ENCODE measurements around the gene ZFAND5. TPM values are rescaled to one million over a fixed set of nuclear protein-coding genes. Genes with fewer than 3 reads are reported as not detected.
A peak's percentile ranks its signal among the peaks of the same experiment; 100 is the strongest.

The ZFAND5 gene
- total RNA-seq, 4 donors from 2014 or later, result 58.7 to 189 (median 160) TPM

- no peaks in the 10 kb centered on the region for H3K9me3 ChIP-seq
- H3K4me3 ChIP-seq, result no peak overlapping the region
- H3K27me3 ChIP-seq, result no peaks in the 10 kb centered on the region
- DNase-seq, result no peak
- H3K27ac ChIP-seq, result no peak overlapping the region
- no peaks in the 10 kb centered on the region for H3K4me1 ChIP-seq
- H3K36me3 ChIP-seq, result no peaks in the 10 kb centered on the region
- TF ChIP-seq CTCF (IDR thresholded peaks at IDR 0.05) (no peak), POLR2A (IDR thresholded peaks at IDR 0.05) (no peak)
- intact Hi-C loops (cut with DNase I; ENCODE audit: low total_unique reads), result no loop called here
Measured at GRCh38 chr9:72401396-72401795, 36.4 kb upstream of the ZFAND5 start.

- TF ChIP-seq POLR2A (IDR thresholded peaks at IDR 0.05), result no peak
- TF ChIP-seq CTCF (IDR thresholded peaks at IDR 0.05), result no peak
- Histone ChIP-seq H3K36me3 (no peaks in the 10 kb centered on the region), H3K4me1 (no peaks in the 10 kb centered on the region), H3K9me3 (no peaks in the 10 kb centered on the region), H3K27me3 (no peaks in the 10 kb centered on the region), H3K4me3 (no peak overlapping the region), H3K27ac (no peak overlapping the region)
- intact Hi-C loops (cut with DNase I; ENCODE audit: low total_unique reads), result no loop called here
- DNase-seq, result no peak
Measured at GRCh38 chr9:72400866-72401265, 35.9 kb upstream of the ZFAND5 start.

DNA sequence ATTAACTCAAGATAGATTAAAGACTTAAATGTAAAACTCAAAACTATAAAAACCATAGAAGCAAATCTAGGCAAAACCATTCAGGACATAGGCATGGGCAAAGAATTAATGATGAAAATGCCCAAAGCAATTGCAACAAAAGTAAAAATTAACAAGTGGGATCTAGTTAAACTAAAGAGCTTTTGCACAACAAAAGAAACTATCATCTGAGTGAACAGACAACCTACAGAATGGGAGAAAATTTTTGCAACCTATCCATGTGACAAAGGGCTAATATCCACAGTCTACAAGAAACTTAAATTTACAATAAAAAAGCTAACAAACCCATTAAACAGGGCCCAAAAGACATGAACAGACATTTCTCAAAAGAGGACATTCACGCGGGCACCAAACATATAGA is 34.4 kb upstream of the ZFAND5 start:
- Histone ChIP-seq H3K36me3 (no peaks in the 10 kb centered on the region), H3K9me3 (no peaks in the 10 kb centered on the region), H3K27ac (no peak overlapping the region), H3K4me1 (no peaks in the 10 kb centered on the region), H3K27me3 (no peaks in the 10 kb centered on the region), H3K4me3 (no peak overlapping the region)
- TF ChIP-seq POLR2A (IDR thresholded peaks at IDR 0.05) (no peak), CTCF (IDR thresholded peaks at IDR 0.05) (no peak)
- DNase-seq, result no peak
- intact Hi-C loops (cut with DNase I; ENCODE audit: low total_unique reads), result no loop called here

DNA sequence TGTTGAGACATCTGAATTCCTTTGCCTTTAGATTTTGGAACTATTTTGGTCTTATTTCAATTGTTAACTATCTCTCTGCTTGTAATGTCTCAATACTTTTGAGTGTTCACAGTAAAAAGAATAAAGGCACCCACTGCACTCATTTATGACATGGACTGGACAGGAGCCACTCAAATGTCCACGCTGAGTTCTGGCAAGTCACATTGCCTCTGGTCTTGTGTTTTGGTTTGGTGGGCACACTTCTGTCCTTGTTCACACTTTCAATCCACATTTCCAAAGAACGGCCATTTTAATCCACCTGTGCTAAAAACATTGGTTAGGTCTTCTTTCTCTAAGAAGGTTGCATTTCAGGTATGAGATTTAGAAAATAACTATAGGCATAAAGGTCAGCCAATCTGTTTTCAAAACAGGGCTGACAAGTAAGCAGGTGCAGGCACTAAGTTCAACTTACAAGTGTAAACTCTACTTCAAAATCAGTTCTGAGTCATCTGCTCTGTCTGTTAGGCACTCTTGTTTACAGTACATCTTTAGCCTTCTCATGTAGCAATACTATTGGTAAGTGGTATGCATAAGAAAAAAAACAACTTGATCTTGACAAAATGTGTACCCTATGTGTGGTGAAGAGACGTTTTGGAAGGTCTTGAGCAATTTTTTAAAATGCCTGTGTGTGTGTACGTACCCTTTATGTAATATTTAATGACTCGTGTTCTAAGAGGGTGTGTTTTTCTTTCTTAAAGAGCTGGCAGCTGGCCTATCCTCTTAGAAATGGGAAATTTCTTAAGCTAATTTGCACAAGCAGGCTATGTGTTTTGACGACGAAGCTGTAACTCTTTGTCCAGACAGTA is 31.5 kb upstream of the ZFAND5 start:
- intact Hi-C loops (cut with DNase I; ENCODE audit: low total_unique reads), result no loop called here
- no peaks in the 10 kb centered on the region for H3K27me3 ChIP-seq
- no peaks in the 10 kb centered on the region for H3K4me1 ChIP-seq
- peak in 1 of 2 donors; percentile 18 for DNase-seq
- H3K9me3 ChIP-seq, result no peaks in the 10 kb centered on the region
- no peaks in the 10 kb centered on the region for H3K36me3 ChIP-seq
- H3K27ac ChIP-seq, result peak overlapping the region in 1 of 2 donors; percentile 33
- H3K4me3 ChIP-seq, result no peak overlapping the region
- TF ChIP-seq CTCF (IDR thresholded peaks at IDR 0.05), result no peak
- TF ChIP-seq POLR2A (IDR thresholded peaks at IDR 0.05), result no peak

GRCh38 chr9:72394066-72394465 is 29.1 kb upstream of the ZFAND5 start:
- Histone ChIP-seq H3K27ac (no peak overlapping the region), H3K36me3 (no peaks in the 10 kb centered on the region), H3K4me1 (no peaks in the 10 kb centered on the region), H3K9me3 (no peaks in the 10 kb centered on the region), H3K27me3 (no peaks in the 10 kb centered on the region), H3K4me3 (no peak overlapping the region)
- DNase-seq, result no peak
- intact Hi-C loops (cut with DNase I; ENCODE audit: low total_unique reads), result no loop called here
- no peak for TF ChIP-seq POLR2A (IDR thresholded peaks at IDR 0.05)
- TF ChIP-seq CTCF (IDR thresholded peaks at IDR 0.05), result no peak
